Measurements from ENCODE around the gene SGPP2. TPM values are rescaled to one million over a fixed set of nuclear protein-coding genes. Genes with fewer than 3 reads are reported as not detected.

Gene SGPP2
- total RNA-seq, 1 experiment from 2014 or later: not detected

GRCh38 chr2:222591661-222592060 is 167.3 kb downstream of the SGPP2 start:
- Histone ChIP-seq H2BK5ac (ENCODE audit: insufficient read length, low read length) (no peak overlapping the region), H3K14ac (ENCODE audit: insufficient read depth, low read length) (no peak overlapping the region), H3K23ac (ENCODE audit: insufficient read length, low read depth, low read length) (no peak overlapping the region), H4K8ac (replicated peaks; ENCODE audit: insufficient read length, low read depth, low read length) (no peak overlapping the region), H3K4me1 (ENCODE audit: insufficient read depth, low read length) (no peaks in the 10 kb centered on the region), H2BK12ac (ENCODE audit: insufficient read length, low read depth, low read length) (no peak overlapping the region), H3K27ac (ENCODE audit: insufficient read length, low read depth, low read length) (no peak overlapping the region), H2BK120ac (ENCODE audit: low read depth, low read length, poor library complexity, severe bottlenecking) (no peak overlapping the region), H4K5ac (ENCODE audit: insufficient read length, low read depth, low read length) (no peak overlapping the region), H3K79me2 (ENCODE audit: insufficient read depth, low read length) (no peaks in the 10 kb centered on the region; the same call in 1 of the 2 replicates), H2AK5ac (ENCODE audit: insufficient read length, low read length) (no peak overlapping the region), H2BK15ac (ENCODE audit: low read depth, low read length) (no peak overlapping the region), H4K20me1 (ENCODE audit: control insufficient read depth, insufficient read depth, insufficient read length) (no peaks in the 10 kb centered on the region), H3K9ac (ENCODE audit: extremely low read depth, insufficient read length, low read length) (no peak overlapping the region), H3K18ac (ENCODE audit: insufficient read length, low read depth, low read length) (no peak overlapping the region), H3K56ac (ENCODE audit: insufficient read length, low read depth, low read length) (no peak overlapping the region), H3K9me3 (ENCODE audit: control insufficient read depth, low read depth, low read length) (no peaks in the 10 kb centered on the region), H2AFZ (ENCODE audit: low read length) (no peak overlapping the region), H3K27me3 (ENCODE audit: insufficient read depth, low read length) (no peaks in the 10 kb centered on the region), H3K23me2 (ENCODE audit: insufficient read length, low read depth, low read length, poor library complexity, severe bottlenecking) (no peaks in the 10 kb centered on the region), H3K4ac (ENCODE audit: low read depth, low read length) (no peak overlapping the region), H3K4me2 (ENCODE audit: insufficient read depth, insufficient read length, low read length) (no peak overlapping the region), H3K79me1 (ENCODE audit: insufficient read depth, low read depth, low read length, poor library complexity, severe bottlenecking) (no peaks in the 10 kb centered on the region), H4K91ac (ENCODE audit: insufficient read length, low read depth, low read length) (no peak overlapping the region), H3T11ph (ENCODE audit: low read length) (no peak overlapping the region), H2BK20ac (ENCODE audit: low read depth, low read length, poor library complexity, severe bottlenecking) (no peak overlapping the region)
- H3K27me3 Mint-ChIP-seq (ENCODE audit: low read depth): no peaks in the 10 kb centered on the region
- no peak overlapping the region for H3K27ac Mint-ChIP-seq
- no CpG with 5 or more reads among the region's 1 CpG for WGBS (ENCODE audit: extremely low coverage, insufficient read length, low lambda C conversion rate)
- TF ChIP-seq CTCF (conservative IDR thresholded peaks at IDR 0.05): no peak
- H3K9me3 Mint-ChIP-seq: peaks cover 16 to 23% of the 10 kb centered on the region in 2 experiments; a peak in 4 of 5 replicates
- peaks cover 40 to 56% (median 49%) of the 10 kb centered on the region in 3 experiments for H3K36me3 Mint-ChIP-seq (ENCODE audit: insufficient read depth in 1 of 3, low read depth in 3 of 3)
- no peak for DNase-seq
- H3K4me1 Mint-ChIP-seq: 0 out of 4 replicates have a peak, but pooled peaks cover 0 to 4% of the 10 kb centered on the region in 2 experiments
- no peak overlapping the region for H3K4me3 Mint-ChIP-seq

Data from H9 (cell line).